ENCODE data around the gene CEACAM8. TPM values are rescaled to one million over a fixed set of nuclear protein-coding genes. Genes with fewer than 3 reads are reported as not detected.
"Not testable (repeated sequence)": the region's sequence is repeated elsewhere in the genome, so short reads cannot be mapped to it uniquely, and the experiment has no call there.

Gene CEACAM8
- total RNA-seq, 1 donor: not detected

DNA sequence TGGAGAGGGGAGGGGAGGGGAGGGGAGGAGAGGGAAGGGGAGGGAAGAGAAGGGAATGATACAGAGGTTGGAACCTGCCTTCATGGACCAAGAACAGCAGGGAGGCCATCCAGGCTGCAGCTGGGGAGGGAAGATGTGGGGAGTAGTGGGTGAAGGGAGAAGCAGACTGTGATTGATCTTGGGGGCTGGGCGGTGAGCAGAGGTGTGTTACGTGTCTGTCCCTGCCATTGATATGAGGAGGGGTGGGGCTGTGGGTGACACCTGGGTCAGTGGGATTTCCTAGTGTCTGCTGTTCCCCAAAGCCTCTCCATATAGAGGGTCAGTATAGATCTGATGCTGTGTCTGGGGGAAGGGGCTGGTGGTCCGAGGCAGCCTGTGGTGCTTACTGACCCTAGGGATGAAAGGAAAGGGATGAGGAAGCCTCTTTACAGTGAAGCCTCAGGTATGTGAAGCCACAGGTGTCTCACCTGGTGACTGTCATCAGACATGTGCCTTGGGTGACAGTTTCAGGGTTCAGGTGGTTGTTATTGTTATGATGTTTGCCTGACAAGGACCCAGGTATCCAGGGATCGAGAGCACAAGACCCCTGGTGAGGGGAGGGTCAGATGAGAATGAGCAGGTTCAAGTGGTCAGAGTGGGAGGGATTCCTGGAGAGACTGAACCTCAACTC is 47.8 kb downstream of the CEACAM8 start:
- no peak for DNase-seq (ENCODE audit: low read depth)
- TF ChIP-seq, protein P1, sequence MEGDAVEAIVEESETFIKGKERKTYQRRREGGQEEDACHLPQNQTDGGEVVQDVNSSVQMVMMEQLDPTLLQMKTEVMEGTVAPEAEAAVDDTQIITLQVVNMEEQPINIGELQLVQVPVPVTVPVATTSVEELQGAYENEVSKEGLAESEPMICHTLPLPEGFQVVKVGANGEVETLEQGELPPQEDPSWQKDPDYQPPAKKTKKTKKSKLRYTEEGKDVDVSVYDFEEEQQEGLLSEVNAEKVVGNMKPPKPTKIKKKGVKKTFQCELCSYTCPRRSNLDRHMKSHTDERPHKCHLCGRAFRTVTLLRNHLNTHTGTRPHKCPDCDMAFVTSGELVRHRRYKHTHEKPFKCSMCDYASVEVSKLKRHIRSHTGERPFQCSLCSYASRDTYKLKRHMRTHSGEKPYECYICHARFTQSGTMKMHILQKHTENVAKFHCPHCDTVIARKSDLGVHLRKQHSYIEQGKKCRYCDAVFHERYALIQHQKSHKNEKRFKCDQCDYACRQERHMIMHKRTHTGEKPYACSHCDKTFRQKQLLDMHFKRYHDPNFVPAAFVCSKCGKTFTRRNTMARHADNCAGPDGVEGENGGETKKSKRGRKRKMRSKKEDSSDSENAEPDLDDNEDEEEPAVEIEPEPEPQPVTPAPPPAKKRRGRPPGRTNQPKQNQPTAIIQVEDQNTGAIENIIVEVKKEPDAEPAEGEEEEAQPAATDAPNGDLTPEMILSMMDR (IDR thresholded peaks at IDR 0.05; ENCODE audit: insufficient read depth, low read length): no peak
- no peak overlapping the region for H3K4me3 ChIP-seq (ENCODE audit: low read depth, low read length)

DNA sequence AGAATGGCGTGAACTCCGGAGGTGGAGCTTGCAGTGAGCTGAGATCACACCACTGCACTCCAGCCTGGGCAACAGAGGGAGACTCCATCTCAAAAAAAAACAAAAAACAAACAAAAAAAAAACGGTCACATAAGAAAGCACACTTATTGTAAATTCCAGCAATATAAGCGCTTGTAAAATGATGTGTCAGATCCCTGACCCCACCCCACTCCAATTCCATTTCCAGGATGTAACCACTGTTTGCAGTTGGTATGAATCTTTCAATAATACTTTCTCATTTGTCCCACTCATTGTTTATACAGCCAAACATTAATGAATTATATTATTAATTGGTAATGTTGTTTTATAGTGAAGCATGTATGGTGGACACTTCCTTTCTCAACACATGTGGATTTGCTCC is 50.6 kb downstream of the CEACAM8 start:
- no peak for DNase-seq (ENCODE audit: low read depth)
- no peak overlapping the region for H3K4me3 ChIP-seq (ENCODE audit: low read depth, low read length)
- TF ChIP-seq, protein P1 (IDR thresholded peaks at IDR 0.05; ENCODE audit: insufficient read depth, low read length): no peak

DNA sequence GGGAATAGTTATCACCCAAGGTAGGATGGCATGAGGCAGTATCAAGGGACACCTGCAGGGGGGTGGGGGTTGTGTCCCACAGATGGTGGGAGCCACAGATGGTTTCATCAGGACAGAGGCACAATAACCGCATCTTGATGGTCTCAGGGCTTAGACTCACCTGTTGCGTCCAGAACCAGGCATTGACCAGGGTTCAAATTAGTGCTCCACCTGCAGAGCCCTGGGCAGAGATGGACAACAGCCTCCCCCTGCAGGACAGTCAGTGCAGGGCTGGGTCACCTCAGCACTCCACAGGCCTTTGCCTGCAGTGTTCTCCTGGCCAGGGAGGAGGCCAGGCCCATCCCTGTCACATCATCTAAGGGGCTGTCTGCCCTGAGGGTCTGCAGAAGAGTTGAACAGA is 51.9 kb downstream of the CEACAM8 start:
- DNase-seq (ENCODE audit: low read depth): no peak
- TF ChIP-seq, protein P1 (IDR thresholded peaks at IDR 0.05; ENCODE audit: insufficient read depth, low read length): no peak
- H3K4me3 ChIP-seq (ENCODE audit: low read depth, low read length): no peak overlapping the region

DNA sequence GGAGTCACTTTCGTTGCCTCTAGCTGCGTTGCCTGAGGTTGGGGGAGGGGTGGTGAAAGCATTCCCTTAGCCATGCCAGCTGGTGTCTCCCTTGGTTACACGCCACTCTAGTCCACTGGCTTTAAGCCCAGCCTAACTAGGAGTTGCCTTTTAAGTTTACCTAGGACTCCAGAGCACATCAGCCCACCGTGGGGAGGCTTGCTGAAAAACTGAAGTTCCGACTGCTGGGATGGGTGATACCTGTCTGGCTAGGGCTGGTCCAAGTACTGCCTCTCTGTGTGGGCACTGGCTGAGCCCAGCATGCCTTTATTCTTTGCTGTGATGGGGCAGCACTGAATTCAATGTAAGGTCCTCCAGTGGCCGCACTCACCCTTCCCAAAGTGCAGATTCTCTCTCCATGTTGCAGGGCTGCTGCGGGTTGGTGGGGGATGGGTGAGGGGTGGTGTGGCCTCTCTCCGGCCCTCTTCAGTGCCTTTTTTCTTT is 54.6 kb downstream of the CEACAM8 start:
- peak; percentile 22 for DNase-seq (ENCODE audit: low read depth)
- TF ChIP-seq, protein P1 (IDR thresholded peaks at IDR 0.05; ENCODE audit: insufficient read depth, low read length): no peak
- no peak overlapping the region for H3K4me3 ChIP-seq (ENCODE audit: low read depth, low read length)

DNA sequence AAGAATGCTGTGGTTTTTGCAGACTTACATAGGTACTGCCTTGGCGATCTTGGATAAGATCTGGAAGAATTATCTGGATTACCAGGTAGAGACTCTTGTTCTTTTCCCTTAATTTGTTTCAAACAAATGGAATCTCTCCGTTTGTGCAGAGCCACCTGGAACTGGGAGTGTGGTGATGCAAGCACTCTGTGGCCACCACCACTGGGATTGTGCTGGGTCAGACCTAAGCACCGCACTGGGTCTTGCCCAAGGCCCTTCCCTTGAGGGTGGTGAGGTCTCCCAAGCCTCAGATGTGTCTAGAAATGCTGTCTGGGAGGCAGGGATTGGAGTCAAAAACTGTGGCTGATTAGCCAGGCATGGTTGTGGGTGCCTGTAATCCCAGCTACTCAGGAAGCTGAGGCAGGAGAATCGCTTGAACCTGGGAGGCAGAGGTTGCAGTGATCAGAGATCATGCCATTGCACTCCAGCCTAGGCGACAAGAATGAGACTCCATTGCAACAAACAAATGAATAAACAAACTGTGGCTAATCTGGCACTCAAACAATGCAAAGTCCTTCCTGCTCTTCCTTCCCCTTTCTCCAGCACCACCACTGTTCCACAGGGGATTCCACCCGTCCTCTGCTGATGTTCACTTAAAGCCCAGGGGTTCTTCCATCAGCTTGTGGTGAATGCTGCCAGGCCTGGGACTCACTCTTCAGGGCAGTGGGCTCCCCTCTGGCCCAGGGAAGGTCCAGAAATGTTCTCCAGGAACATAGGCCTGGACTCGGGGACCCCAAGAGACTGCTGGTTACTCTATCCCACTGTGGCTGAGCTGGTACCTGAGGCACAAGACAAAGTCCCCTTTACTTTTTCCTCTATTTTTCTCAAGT is 55.6 kb downstream of the CEACAM8 start:
- H3K4me3 ChIP-seq (ENCODE audit: low read depth, low read length): no peak overlapping the region
- TF ChIP-seq, protein P1 (IDR thresholded peaks at IDR 0.05; ENCODE audit: insufficient read depth, low read length): no peak
- no peak for DNase-seq (ENCODE audit: low read depth)

DNA sequence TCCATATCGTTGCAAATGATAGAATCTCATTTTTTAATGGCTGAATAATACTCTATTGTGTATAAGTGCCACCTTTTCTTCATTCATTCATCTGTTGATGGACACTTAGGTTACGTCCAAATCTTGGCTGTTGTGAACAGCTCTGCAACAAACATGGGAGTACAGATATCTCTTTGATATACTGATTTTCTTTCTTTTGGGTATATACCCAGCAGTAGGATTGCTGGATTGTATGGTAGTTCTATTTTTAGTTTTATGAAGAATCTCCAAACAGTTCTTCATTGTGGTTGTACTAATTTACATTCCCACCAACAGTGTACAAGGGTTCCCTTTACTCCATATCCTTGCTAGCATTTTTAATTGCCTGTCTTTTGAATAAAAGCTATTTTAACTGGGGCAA is 59.4 kb downstream of the CEACAM8 start:
- DNase-seq (ENCODE audit: low read depth); H3K4me3 ChIP-seq (ENCODE audit: low read depth, low read length): not testable (repeated sequence)

DNA sequence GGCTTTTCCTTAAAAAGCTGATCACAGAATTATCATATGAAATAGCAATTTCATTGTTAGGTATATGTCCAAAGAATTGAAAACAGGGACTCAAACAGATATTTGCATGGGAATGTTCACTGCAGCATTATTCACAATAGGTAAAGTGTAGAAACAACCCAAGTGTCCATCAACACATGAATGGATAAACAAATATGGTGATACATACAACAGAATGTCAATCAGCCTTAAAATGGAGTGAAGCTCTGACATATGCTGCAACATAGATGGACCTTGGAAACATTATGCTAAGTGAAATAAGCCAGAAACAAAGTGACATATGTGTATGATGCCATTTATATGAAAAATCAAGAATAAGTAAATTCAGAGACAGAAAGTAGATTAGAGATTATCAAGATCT is 60.3 kb downstream of the CEACAM8 start:
- no peak for DNase-seq (ENCODE audit: low read depth)
- TF ChIP-seq, protein P1 (IDR thresholded peaks at IDR 0.05; ENCODE audit: insufficient read depth, low read length): no peak
- H3K4me3 ChIP-seq (ENCODE audit: low read depth, low read length): no peak overlapping the region

All from fibroblast of the aortic adventitia (primary cell).